Ovary (tissue), 9 donors: ENCODE data around the gene P2RY2. TPM values are rescaled to one million over a fixed set of nuclear protein-coding genes. Genes with fewer than 3 reads are reported as not detected.

ENCODE experiments used
- DNase-seq, 5 donors: peaks; one replicate each; pipeline ENCODE4 v3.0.0-alpha.2; 2019 to 2020
- H3K27ac ChIP-seq, 2 donors: fragments of 200-600 bp; one replicate each; pipeline versions ENCODE4 v1.5.1 to v1.8.0; 2019 to 2022
- H3K27me3 ChIP-seq: fragments of 200-600 bp; one replicate; pipeline ENCODE4 v1.8.0; 2022
- H3K36me3 ChIP-seq: fragments of 200-600 bp; sonication (generic); one replicate; pipeline ENCODE4 v1.5.1; 2019
- H3K4me1 ChIP-seq: one replicate; pipeline ENCODE4 v1.8.1; 2013; ENCODE audit warnings: mild to moderate bottlenecking, moderate library complexity; ENCODE audit not compliant: insufficient read depth
- H3K4me3 ChIP-seq: fragments of 200-600 bp; sonication (generic); one replicate; pipeline ENCODE4 v1.5.1; 2017
- H3K9me3 ChIP-seq, 2 donors: fragments of 200-600 bp in 1 of 2; sonication (generic) in 1 of 2; one replicate each; pipeline versions ENCODE4 v1.5.1 to v1.8.1; 2013 to 2019; ENCODE audit warnings: mild to moderate bottlenecking in 1 of 2, moderate library complexity in 1 of 2
- EP300 ChIP-seq: sonication (generic); formaldehyde crosslinking; IDR thresholded peaks from one replicate; pipeline ENCODE4 v1.6.1; 2017; ENCODE audit warnings: antibody characterized with exemption
- POLR2A ChIP-seq: fragments of 450-650 bp; IDR thresholded peaks from one replicate; pipeline ENCODE4 v1.6.1; 2017; ENCODE audit warnings: antibody characterized with exemption, mild to moderate bottlenecking, moderate library complexity
- WGBS, 3 donors: extraction: QIAGEN DNeasy Blood & Tissue Kit in 1 of 3; methylation state at CpG; one replicate each; pipeline versions ENCODE4 v1.1.5 to v1.1.7; 2013 to 2017; 5-methylcytosine and 5-hydroxymethylcytosine counted together
- intact Hi-C, 4 donors: fragments of 100-400 bp; cut with DNase I; formaldehyde crosslinking; loops; one replicate each; pipeline versions ENCODE4 v1.11.0 to v1.15.1; 2022 to 2023
- polyA plus RNA-seq, 2 donors: library from polyadenylated mRNA; stranded (reverse); fragments of 200-250 nt in 1 of 2; fragments of 350-450 nt in 1 of 2; fragmentation: Illumina TruSeq in 1 of 2; extraction: RNeasy Lipid Tissue Mini Kit (QIAGEN cat#74804) in 1 of 2; gene quantifications; one replicate each; pipeline ENCODE4 v1.2.3, GENCODE V29; 2013 to 2014
- total RNA-seq, 7 donors: library from RNA; depleted of rRNA in 2 of 7; stranded (reverse); fragments of >200 nt in 2 of 7; fragmentation: NEBNext Ultra II Directional in 3 of 7; extraction: Animal tissue kit (Norgen Biotek cat#: 25700) in 3 of 7; gene quantifications; one replicate each; pipeline versions ENCODE4 v1.1.0 to v1.2.4, GENCODE V29; 2016 to 2023
- TF ChIP-seq, protein P1 (sequence below), 3 donors: fragments of 450-650 bp in 2 of 3; fragments of 200-600 bp in 1 of 3; IDR thresholded peaks; one replicate each; pipeline versions ENCODE4 v1.5.1 to v1.8.0; 2016 to 2022; ENCODE audit warnings: antibody characterized with exemption in 3 of 3, mild to moderate bottlenecking in 1 of 3
- donor health status: DM: no; HTN: no; CAD: no; lungs with moderate emphysema.
- donor health status: DM: no; HTN: no; CAD: no.
- donor health status: Bipolar disorder and iron deficiency.
- donor health status: DM: yes; HTN: yes; CAD: no.
- donor health status: DM: no; HTN: no; CAD: no.
- donor health status: DM: yes; HTN: yes; CAD: no.

P2RY2 gene
- total and polyA plus RNA-seq, 9 donors: 0.44 to 1.6 (median 1.0) TPM

- intact Hi-C loops: no loop called here
- 89 to 93% (median 91%) methylated on average over 4 of the region's 4 CpGs for WGBS, 3 donors
- Histone ChIP-seq H3K27ac (no peak overlapping the region), H3K4me1 (peaks cover 3% of the 10 kb centered on the region), H3K36me3 (no peaks in the 10 kb centered on the region), H3K9me3 (no peaks in the 10 kb centered on the region), H3K27me3 (no peaks in the 10 kb centered on the region), H3K4me3 (no peak overlapping the region)
- TF ChIP-seq, protein P1, sequence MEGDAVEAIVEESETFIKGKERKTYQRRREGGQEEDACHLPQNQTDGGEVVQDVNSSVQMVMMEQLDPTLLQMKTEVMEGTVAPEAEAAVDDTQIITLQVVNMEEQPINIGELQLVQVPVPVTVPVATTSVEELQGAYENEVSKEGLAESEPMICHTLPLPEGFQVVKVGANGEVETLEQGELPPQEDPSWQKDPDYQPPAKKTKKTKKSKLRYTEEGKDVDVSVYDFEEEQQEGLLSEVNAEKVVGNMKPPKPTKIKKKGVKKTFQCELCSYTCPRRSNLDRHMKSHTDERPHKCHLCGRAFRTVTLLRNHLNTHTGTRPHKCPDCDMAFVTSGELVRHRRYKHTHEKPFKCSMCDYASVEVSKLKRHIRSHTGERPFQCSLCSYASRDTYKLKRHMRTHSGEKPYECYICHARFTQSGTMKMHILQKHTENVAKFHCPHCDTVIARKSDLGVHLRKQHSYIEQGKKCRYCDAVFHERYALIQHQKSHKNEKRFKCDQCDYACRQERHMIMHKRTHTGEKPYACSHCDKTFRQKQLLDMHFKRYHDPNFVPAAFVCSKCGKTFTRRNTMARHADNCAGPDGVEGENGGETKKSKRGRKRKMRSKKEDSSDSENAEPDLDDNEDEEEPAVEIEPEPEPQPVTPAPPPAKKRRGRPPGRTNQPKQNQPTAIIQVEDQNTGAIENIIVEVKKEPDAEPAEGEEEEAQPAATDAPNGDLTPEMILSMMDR (IDR thresholded peaks at IDR 0.05): no peak
- TF ChIP-seq EP300: no peak
- TF ChIP-seq POLR2A: no peak
- DNase-seq: no peak
These were observed 34.6 kb downstream of the P2RY2 start for GRCh38 chr11:73252577-73253191.

- Histone ChIP-seq H3K4me1 (peaks cover 10% of the 10 kb centered on the region), H3K9me3 (no peaks in the 10 kb centered on the region), H3K27ac (no peak overlapping the region), H3K4me3 (no peak overlapping the region), H3K36me3 (no peaks in the 10 kb centered on the region), H3K27me3 (no peaks in the 10 kb centered on the region)
- peak; percentile 42 to 74 (median 44) for DNase-seq
- intact Hi-C loops: no loop called here
- TF ChIP-seq EP300: no peak
- no peak for TF ChIP-seq POLR2A
- TF ChIP-seq, protein P1 (IDR thresholded peaks at IDR 0.05): no peak
- WGBS, 3 donors: 44 to 51% (median 49%) methylated on average over 6 of the region's 6 CpGs
These were observed 39.4 kb downstream of the P2RY2 start for GRCh38 chr11:73257342-73258103.

- peaks cover 10% of the 10 kb centered on the region for H3K4me1 ChIP-seq
- no peaks in the 10 kb centered on the region for H3K36me3 ChIP-seq
- no peak overlapping the region for H3K4me3 ChIP-seq
- no peaks in the 10 kb centered on the region for H3K9me3 ChIP-seq
- no peaks in the 10 kb centered on the region for H3K27me3 ChIP-seq
- TF ChIP-seq POLR2A: no peak
- TF ChIP-seq, protein P1 (IDR thresholded peaks at IDR 0.05): no peak
- no peak for TF ChIP-seq EP300
- 84 to 92% (median 87%) methylated on average over 6 to 7 of the region's 7 CpGs for WGBS, 3 donors
- H3K27ac ChIP-seq: no peak overlapping the region
- intact Hi-C loops: no loop called here
- no peak for DNase-seq
These were observed 40.3 kb downstream of the P2RY2 start for GRCh38 chr11:73258104-73259035.

DNA sequence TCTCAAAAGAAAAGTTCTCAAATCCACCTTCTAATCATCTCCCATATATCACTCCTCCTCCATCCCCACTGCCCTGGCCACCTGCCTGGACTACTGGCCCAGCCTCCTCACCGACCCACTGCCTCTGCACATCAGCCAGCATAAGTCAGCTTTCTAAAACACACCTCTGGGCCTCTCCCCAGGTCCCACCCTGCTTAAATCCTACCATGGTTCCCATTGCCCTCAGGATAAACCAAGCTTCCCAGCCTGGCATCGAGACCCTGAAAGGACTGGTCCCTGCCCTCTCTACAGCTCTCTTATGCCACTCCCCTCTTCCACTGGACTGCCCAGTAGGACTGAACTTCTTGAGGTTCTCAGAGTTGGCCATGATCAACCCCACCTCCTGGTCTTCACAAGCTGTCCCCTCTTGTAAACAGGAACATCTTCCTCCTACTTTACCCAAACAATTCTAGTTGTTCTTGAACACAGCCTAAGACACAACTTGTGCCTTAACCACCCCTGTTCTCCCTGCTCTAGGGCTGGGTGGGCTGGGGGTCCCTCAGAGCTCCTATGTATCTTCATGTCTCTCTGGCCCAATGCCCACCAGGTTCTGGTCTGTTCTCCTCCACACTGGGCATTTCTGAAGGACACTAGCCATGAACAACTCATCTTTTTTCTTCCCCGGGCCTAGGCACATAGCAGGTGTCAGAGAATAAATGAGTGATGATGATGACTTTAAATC lies 41.5 kb downstream of the P2RY2 start:
- 85 to 90% (median 89%) methylated on average over 3 of the region's 3 CpGs for WGBS, 3 donors

More for the DNA sequence above, 41.5 kb downstream of the P2RY2 start:
- DNase-seq: no peak
- Histone ChIP-seq H3K4me1 (peaks cover 13% of the 10 kb centered on the region), H3K4me3 (no peak overlapping the region), H3K36me3 (no peaks in the 10 kb centered on the region), H3K9me3 (no peaks in the 10 kb centered on the region), H3K27me3 (no peaks in the 10 kb centered on the region), H3K27ac (no peak overlapping the region)
- TF ChIP-seq EP300 (no peak), POLR2A (no peak)
- TF ChIP-seq, protein P1 (IDR thresholded peaks at IDR 0.05): no peak
- intact Hi-C loops: no loop called here
